Keratinocyte (primary cell): ENCODE results near the gene WFS1.

Experiments used
- EZH2 ChIP-seq: IDR thresholded peaks from one replicate; pipeline ENCODE4 v1.6.1; 2012; ENCODE audit warnings: inconsistent platforms, mild to moderate bottlenecking, low read length, moderate library complexity
- TF ChIP-seq, protein P1 (sequence below), 3 experiments: IDR thresholded peaks in 1 of 3; conservative IDR thresholded peaks in 1 of 3; optimal IDR thresholded peaks in 1 of 3; 2 replicates in 2 of 3; 3 replicates in 1 of 3; pipeline versions ENCODE3 to v1.5.1; 2011; ENCODE audit warnings: low read length in 3 of 3, mild to moderate bottlenecking in 3 of 3, moderate library complexity in 2 of 3, control low read depth in 1 of 3, inconsistent platforms in 1 of 3; ENCODE audit not compliant: insufficient read depth in 2 of 3; ENCODE audit errors: extremely low read depth in 1 of 3

DNA sequence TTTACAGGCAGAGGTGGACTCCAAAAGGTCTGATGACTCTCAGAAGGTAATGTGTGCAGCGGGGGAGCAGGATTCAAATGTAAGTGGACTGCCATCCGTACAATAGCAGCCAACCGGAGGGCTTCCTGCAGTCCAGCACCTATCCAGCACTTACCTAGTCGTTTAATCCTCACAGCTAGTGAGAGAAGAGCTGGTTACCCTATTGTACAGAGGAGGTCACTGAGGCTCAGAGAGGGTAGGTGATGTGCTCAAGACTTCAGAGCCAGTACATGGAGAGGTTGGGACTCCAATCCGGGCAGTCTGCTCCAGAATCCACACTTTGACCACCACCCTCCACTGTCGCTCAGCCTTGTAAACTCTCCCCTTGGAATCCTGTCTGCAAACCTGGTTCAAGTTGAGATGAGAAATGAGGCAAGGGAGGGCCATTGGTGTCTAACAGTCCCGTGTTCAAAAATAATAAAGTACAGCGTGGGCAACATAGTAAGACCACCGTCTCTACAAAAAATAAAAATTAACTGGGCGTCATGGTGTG lies 46.8 kb upstream of the WFS1 start:
- no peak for TF ChIP-seq EZH2
- TF ChIP-seq, protein P1, sequence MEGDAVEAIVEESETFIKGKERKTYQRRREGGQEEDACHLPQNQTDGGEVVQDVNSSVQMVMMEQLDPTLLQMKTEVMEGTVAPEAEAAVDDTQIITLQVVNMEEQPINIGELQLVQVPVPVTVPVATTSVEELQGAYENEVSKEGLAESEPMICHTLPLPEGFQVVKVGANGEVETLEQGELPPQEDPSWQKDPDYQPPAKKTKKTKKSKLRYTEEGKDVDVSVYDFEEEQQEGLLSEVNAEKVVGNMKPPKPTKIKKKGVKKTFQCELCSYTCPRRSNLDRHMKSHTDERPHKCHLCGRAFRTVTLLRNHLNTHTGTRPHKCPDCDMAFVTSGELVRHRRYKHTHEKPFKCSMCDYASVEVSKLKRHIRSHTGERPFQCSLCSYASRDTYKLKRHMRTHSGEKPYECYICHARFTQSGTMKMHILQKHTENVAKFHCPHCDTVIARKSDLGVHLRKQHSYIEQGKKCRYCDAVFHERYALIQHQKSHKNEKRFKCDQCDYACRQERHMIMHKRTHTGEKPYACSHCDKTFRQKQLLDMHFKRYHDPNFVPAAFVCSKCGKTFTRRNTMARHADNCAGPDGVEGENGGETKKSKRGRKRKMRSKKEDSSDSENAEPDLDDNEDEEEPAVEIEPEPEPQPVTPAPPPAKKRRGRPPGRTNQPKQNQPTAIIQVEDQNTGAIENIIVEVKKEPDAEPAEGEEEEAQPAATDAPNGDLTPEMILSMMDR (optimal IDR thresholded peaks at IDR 0.05 in 1 of 3, IDR thresholded peaks at IDR 0.05 in 1 of 3, conservative IDR thresholded peaks at IDR 0.05 in 1 of 3; ENCODE audit: extremely low read depth in 1 of 3, insufficient read depth in 2 of 3, low read length in 3 of 3): no peak
